Fibroblast of upper back skin (primary cell): ENCODE data around the gene SPATA31E1.
"Not testable (repeated sequence)": the region's sequence is repeated elsewhere in the genome, so short reads cannot be mapped to it uniquely, and the experiment has no call there.

Experiments
- DNase-seq: peaks from one replicate; pipeline ENCODE4 v3.0.0-alpha.2; 2013

SPATA31E1 gene

GRCh38 chr9:87886210-87886932 is 3.7 kb downstream of the SPATA31E1 start:
- no peak for DNase-seq

GRCh38 chr9:87886933-87887505 is 4.3 kb downstream of the SPATA31E1 start:
- DNase-seq = no peak

- DNase-seq = no peak
Observed at GRCh38 chr9:87887661-87888480, 5.2 kb downstream of the SPATA31E1 start.

- DNase-seq = no peak
Observed at GRCh38 chr9:87888501-87888900, 5.8 kb downstream of the SPATA31E1 start.

- no peak for DNase-seq
Observed at GRCh38 chr9:87889065-87889881, 6.6 kb downstream of the SPATA31E1 start.

GRCh38 chr9:87889882-87890252 is 7.2 kb downstream of the SPATA31E1 start:
- DNase-seq = no peak

GRCh38 chr9:87890837-87891236 is 8.2 kb downstream of the SPATA31E1 start:
- DNase-seq = no peak

GRCh38 chr9:87891754-87892153 is 9.1 kb downstream of the SPATA31E1 start:
- no peak for DNase-seq

GRCh38 chr9:87892956-87893355 is 10.3 kb downstream of the SPATA31E1 start:
- DNase-seq = no peak

- DNase-seq = no peak
Observed at GRCh38 chr9:87894998-87895625, 12.4 kb downstream of the SPATA31E1 start.

- no peak for DNase-seq
Observed at GRCh38 chr9:87896891-87897290, 14.2 kb downstream of the SPATA31E1 start.

GRCh38 chr9:87898151-87898550 is 15.5 kb downstream of the SPATA31E1 start:
- DNase-seq = peak; percentile 21

- not testable (repeated sequence) for DNase-seq
Observed at GRCh38 chr9:87902371-87902770, 19.7 kb downstream of the SPATA31E1 start.

- DNase-seq = no peak
Observed at GRCh38 chr9:87909310-87910041, 26.8 kb downstream of the SPATA31E1 start.

- no peak for DNase-seq
Observed at GRCh38 chr9:87910821-87911220, 28.1 kb downstream of the SPATA31E1 start.

GRCh38 chr9:87917662-87918061 is 35.0 kb downstream of the SPATA31E1 start, which contains the start of gene SPATA31C1:
TSS of gene SPATA31C1 (plus strand) at chr9:87917962.
- DNase-seq = not testable (repeated sequence)

- DNase-seq = not testable (repeated sequence)
Observed at GRCh38 chr9:87919013-87919412, 36.3 kb downstream of the SPATA31E1 start.

- DNase-seq = not testable (repeated sequence)
Observed at GRCh38 chr9:87921561-87921960, 38.9 kb downstream of the SPATA31E1 start.

GRCh38 chr9:87923012-87923411 is 40.3 kb downstream of the SPATA31E1 start:
- DNase-seq = not testable (repeated sequence)

GRCh38 chr9:87924851-87925250 is 42.2 kb downstream of the SPATA31E1 start:
- not testable (repeated sequence) for DNase-seq

GRCh38 chr9:87929152-87929551 is 46.5 kb downstream of the SPATA31E1 start:
- not testable (repeated sequence) for DNase-seq

- not testable (repeated sequence) for DNase-seq
Observed at GRCh38 chr9:87934444-87934843, 51.8 kb downstream of the SPATA31E1 start.
